ENCODE results near the gene KLHL36.

The KLHL36 gene

DNA sequence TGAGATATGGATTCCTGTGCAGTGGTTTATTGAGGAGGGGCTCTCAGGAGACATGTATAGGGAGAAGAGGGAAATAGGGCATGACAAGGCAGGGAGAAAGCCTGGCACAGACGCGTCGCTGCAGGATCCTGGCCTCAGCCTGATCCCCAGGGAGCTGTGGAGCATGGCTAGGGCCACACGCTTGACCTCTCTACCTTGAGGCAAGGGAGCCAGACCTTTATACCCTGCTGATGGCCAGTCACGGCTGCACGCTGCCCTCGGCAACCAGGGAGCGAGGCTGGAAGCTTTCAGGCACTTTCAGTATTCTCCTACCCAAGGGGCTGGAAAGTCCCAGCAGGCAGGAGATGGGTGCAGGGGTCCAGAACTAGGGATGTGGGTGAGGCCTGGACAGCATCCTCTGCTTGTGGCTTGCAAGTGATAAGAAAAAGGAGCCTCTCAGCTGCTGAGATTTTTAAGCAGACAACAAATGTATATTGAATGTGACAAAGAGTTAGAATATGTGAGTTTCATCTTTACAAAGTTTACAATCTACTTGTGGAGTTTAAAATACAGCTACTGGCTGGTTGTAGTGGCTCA is 10.0 kb upstream of the KLHL36 start:
- no peak for DNase-seq (ENCODE audit: low spot score)
- in situ Hi-C loops (cut with MboI; ENCODE audit: low sequenced_read_pairs, unreplicated experiment) = loop anchor here (25.0 kb wide), 1 partner anchor 324 kb away; no protein-coding TSS in a partner anchor
- TF ChIP-seq, protein P1, sequence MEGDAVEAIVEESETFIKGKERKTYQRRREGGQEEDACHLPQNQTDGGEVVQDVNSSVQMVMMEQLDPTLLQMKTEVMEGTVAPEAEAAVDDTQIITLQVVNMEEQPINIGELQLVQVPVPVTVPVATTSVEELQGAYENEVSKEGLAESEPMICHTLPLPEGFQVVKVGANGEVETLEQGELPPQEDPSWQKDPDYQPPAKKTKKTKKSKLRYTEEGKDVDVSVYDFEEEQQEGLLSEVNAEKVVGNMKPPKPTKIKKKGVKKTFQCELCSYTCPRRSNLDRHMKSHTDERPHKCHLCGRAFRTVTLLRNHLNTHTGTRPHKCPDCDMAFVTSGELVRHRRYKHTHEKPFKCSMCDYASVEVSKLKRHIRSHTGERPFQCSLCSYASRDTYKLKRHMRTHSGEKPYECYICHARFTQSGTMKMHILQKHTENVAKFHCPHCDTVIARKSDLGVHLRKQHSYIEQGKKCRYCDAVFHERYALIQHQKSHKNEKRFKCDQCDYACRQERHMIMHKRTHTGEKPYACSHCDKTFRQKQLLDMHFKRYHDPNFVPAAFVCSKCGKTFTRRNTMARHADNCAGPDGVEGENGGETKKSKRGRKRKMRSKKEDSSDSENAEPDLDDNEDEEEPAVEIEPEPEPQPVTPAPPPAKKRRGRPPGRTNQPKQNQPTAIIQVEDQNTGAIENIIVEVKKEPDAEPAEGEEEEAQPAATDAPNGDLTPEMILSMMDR (IDR thresholded peaks at IDR 0.05; ENCODE audit: borderline replicate concordance, control extremely low read depth, extremely low read depth, insufficient read depth, missing control alignments) = no peak

- DNase-seq (ENCODE audit: low spot score) = no peak
- TF ChIP-seq, protein P1 (IDR thresholded peaks at IDR 0.05; ENCODE audit: borderline replicate concordance, control extremely low read depth, extremely low read depth, insufficient read depth, missing control alignments) = no peak
- in situ Hi-C loops (cut with MboI; ENCODE audit: low sequenced_read_pairs, unreplicated experiment) = loop anchor here (25.0 kb wide), 1 partner anchor 322 kb away; no protein-coding TSS in a partner anchor
Observed at GRCh38 chr16:84640145-84640544, 8.2 kb upstream of the KLHL36 start.

DNA sequence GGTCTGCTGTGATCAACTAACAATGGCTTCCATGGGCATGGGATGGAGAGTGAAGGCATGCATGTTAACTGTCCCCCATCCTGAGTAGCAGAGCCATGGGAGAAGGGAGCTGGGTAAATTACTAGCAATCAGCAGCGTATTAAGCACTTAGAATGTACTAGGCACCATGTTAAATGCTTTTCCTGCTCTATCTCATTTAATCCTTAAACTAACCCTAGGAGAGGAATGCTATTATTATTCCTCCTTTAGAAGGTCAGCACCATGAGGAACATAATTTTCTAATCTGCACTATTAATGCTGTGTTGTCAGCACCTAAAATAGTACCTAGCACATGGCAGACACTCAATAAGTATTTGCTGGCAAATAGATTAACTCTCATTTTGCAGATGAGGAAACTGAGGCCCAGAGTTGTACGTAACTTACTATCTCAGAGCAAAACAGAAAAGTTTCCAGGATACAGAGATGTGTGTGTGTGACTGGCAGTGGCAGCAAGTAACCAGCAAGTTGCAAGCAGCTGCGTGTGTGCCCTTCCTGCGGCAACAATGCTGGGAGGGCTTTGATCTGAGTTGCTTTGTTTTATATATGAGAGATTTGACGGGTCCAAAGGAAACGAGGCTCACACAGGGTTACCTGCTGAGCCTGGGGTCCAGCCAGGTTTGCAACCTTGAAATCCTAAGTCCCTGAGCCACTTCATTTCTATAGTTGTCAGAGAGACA is 6.5 kb upstream of the KLHL36 start:
- in situ Hi-C loops (cut with MboI; ENCODE audit: low sequenced_read_pairs, unreplicated experiment) = loop anchor here (25.0 kb wide), 1 partner anchor 320 kb away; no protein-coding TSS in a partner anchor
- TF ChIP-seq, protein P1 (IDR thresholded peaks at IDR 0.05; ENCODE audit: borderline replicate concordance, control extremely low read depth, extremely low read depth, insufficient read depth, missing control alignments) = no peak
- DNase-seq (ENCODE audit: low spot score) = no peak

DNA sequence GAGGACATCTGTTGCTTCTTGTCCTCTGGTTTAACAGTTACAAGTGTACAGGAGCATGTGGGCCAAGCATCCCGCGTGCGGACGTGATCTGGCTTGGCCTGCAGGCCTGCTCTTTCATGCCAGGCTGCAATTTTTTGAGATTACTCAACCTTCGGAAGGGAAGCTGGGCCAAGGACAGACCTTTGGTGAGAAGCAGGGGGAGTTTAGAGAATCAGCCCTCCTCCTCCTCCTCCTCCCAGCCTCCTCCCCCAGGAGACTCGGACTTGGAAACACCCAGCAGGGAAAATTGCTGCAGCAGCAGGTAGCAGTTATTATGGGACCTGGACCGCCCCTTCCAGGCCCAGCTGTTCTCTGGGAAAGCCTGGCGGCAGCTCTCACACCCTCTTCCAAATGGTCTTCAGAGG is 5.1 kb upstream of the KLHL36 start:
- TF ChIP-seq, protein P1 (IDR thresholded peaks at IDR 0.05; ENCODE audit: borderline replicate concordance, control extremely low read depth, extremely low read depth, insufficient read depth, missing control alignments) = no peak
- DNase-seq (ENCODE audit: low spot score) = no peak
- in situ Hi-C loops (cut with MboI; ENCODE audit: low sequenced_read_pairs, unreplicated experiment) = loop anchor here (25.0 kb wide), 1 partner anchor 319 kb away; no protein-coding TSS in a partner anchor

- in situ Hi-C loops (cut with MboI; ENCODE audit: low sequenced_read_pairs, unreplicated experiment) = loop anchor here (25.0 kb wide), 1 partner anchor 319 kb away; no protein-coding TSS in a partner anchor
- DNase-seq (ENCODE audit: low spot score) = no peak
Observed at GRCh38 chr16:84643674-84644073, 4.6 kb upstream of the KLHL36 start.

More at GRCh38 chr16:84643674-84644073, 4.6 kb upstream of the KLHL36 start:
- TF ChIP-seq, protein P1 (IDR thresholded peaks at IDR 0.05; ENCODE audit: borderline replicate concordance, control extremely low read depth, extremely low read depth, insufficient read depth, missing control alignments) = no peak
